ENCODE results near the gene TESK2.

Gene TESK2

GRCh38 chr1:45423906-45424678 is 66.9 kb downstream of the TESK2 start:
- Histone ChIP-seq H3K36me3 (no peaks in the 10 kb centered on the region), H3K4me1 (no peaks in the 10 kb centered on the region), H4K20me1 (no peaks in the 10 kb centered on the region), H3K4me2 (no peak overlapping the region), H3K9me3 (peaks cover 9% of the 10 kb centered on the region), H3K27ac (no peak overlapping the region), H3K4me3 (no peak overlapping the region), H3K9ac (no peak overlapping the region), H3K27me3 (no peaks in the 10 kb centered on the region)
- no peak for TF ChIP-seq Cebpa-rat (IDR thresholded peaks at IDR 0.05)

DNA sequence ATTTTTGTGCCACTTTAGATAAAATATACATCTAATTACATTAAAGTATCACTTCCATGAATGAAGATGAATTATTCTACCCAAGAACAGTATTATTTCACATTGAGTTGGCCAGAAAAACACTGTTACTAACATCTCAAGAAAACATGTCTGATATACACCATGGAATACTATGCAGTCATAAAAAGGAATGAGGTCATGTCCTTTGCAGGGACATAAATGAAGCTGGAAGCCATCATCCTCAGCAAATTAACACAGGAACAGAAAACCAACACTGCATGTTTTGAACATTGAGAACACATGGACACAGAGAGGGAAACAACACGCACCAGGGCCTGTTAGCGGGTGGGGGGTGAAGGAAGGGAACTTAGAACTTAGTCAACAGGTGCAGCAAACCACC is 69.0 kb downstream of the TESK2 start:
- Histone ChIP-seq H3K4me3 (no peak overlapping the region), H3K9me3 (peaks cover 9% of the 10 kb centered on the region), H3K36me3 (no peaks in the 10 kb centered on the region), H3K27ac (no peak overlapping the region), H3K4me1 (no peaks in the 10 kb centered on the region), H3K4me2 (no peak overlapping the region), H4K20me1 (no peaks in the 10 kb centered on the region), H3K27me3 (no peaks in the 10 kb centered on the region), H3K9ac (no peak overlapping the region)
- no peak for TF ChIP-seq Cebpa-rat (IDR thresholded peaks at IDR 0.05)

DNA sequence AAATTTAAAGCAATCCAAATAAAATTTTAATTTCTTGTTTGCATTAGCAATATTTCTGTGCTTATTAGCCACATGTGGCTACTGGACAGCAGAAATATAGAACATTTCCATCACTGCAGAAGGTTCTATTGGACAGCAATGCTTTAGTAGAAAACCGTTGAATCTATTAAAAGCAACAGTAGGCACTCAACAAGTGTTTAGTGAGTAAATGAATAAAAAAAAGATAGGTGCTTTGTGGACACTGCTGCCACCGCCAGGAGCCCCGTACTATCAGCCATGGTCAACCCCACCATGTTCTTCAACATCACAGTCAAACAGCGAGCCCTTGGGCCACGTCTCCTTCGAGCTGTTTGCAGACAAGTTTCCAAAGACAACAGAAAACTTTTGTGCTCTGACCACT is 76.2 kb downstream of the TESK2 start:
- H3K4me3 ChIP-seq, result no peak overlapping the region
- no peaks in the 10 kb centered on the region for H3K36me3 ChIP-seq
- H3K9ac ChIP-seq, result no peak overlapping the region
- H3K9me3 ChIP-seq, result no peaks in the 10 kb centered on the region
- no peak overlapping the region for H3K4me2 ChIP-seq
- no peak overlapping the region for H3K27ac ChIP-seq
- H4K20me1 ChIP-seq, result no peaks in the 10 kb centered on the region
- no peaks in the 10 kb centered on the region for H3K27me3 ChIP-seq
- no peak for TF ChIP-seq Cebpa-rat (IDR thresholded peaks at IDR 0.05)
- H3K4me1 ChIP-seq, result peaks cover 16% of the 10 kb centered on the region

DNA sequence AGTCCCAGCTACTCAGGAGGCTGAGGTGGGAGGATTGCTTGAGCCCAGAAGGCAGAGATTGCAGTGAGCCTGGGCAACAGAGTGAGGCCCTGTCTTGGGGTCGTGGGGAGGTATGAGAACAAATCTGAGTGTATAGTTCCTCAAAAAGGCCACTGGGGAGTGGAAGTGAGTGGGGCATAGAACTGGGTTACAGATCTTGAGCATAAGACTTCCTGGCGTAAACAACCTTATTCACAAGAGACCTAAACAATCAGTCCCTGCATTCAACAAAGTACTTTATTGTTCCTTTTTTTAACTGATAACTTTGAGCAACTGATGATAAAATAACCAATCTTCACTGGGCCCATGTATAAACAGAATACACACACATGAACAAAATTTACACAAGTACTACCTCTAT is 78.1 kb downstream of the TESK2 start:
- peaks cover 16% of the 10 kb centered on the region for H3K4me1 ChIP-seq
- no peak for TF ChIP-seq Cebpa-rat (IDR thresholded peaks at IDR 0.05)
- H3K9ac ChIP-seq, result no peak overlapping the region
- no peak overlapping the region for H3K4me3 ChIP-seq
- H3K4me2 ChIP-seq, result peak overlapping the region; percentile 53
- no peak overlapping the region for H3K27ac ChIP-seq
- H3K9me3 ChIP-seq, result no peaks in the 10 kb centered on the region
- no peaks in the 10 kb centered on the region for H3K36me3 ChIP-seq
- no peaks in the 10 kb centered on the region for H4K20me1 ChIP-seq
- no peaks in the 10 kb centered on the region for H3K27me3 ChIP-seq

GRCh38 chr1:45411510-45411899 is 79.5 kb downstream of the TESK2 start:
- Histone ChIP-seq H3K9me3 (no peaks in the 10 kb centered on the region), H3K27me3 (no peaks in the 10 kb centered on the region), H3K9ac (no peak overlapping the region), H3K36me3 (no peaks in the 10 kb centered on the region), H3K4me2 (no peak overlapping the region), H3K4me3 (no peak overlapping the region), H3K27ac (no peak overlapping the region), H3K4me1 (peaks cover 16% of the 10 kb centered on the region), H4K20me1 (no peaks in the 10 kb centered on the region)
- TF ChIP-seq Cebpa-rat (IDR thresholded peaks at IDR 0.05), result no peak

DNA sequence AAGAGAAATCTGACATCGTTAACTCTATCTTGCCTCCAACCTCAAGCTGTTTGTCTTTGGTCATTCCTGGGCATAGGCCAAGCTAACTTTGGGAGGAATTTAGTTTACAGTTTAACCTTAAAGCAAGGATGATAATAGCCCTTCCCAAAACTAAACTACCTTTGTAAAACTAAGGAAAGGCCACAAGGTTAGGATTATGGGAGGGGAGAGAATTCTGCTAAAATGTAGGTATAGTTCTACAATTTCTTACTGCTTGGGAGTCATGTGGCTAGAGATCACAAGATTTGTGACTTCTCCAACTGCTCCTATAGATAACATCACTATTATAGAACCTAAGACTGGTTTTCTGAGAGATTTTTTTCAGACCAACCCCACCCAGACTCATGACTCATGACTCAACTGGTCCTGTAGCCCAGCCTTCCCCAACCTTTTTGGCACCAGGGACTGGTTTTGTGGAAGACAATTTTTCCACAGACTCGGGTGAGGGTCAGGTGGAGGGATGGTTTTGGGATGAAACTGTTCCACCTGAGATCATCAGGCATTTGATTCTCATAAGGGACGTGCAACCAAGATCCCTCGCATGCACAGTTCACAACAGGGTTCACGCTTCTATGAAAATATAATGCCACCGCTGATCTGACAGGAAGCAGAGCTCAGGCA is 80.0 kb downstream of the TESK2 start:
- Histone ChIP-seq H3K27me3 (no peaks in the 10 kb centered on the region), H3K36me3 (no peaks in the 10 kb centered on the region), H4K20me1 (no peaks in the 10 kb centered on the region), H3K4me3 (no peak overlapping the region), H3K9me3 (no peaks in the 10 kb centered on the region), H3K4me2 (no peak overlapping the region), H3K4me1 (peaks cover 16% of the 10 kb centered on the region), H3K27ac (no peak overlapping the region), H3K9ac (no peak overlapping the region)
- TF ChIP-seq Cebpa-rat (IDR thresholded peaks at IDR 0.05), result no peak

- no peak overlapping the region for H3K9ac ChIP-seq
- no peak overlapping the region for H3K4me3 ChIP-seq
- no peaks in the 10 kb centered on the region for H3K9me3 ChIP-seq
- H3K27me3 ChIP-seq, result no peaks in the 10 kb centered on the region
- no peak overlapping the region for H3K4me2 ChIP-seq
- H3K4me1 ChIP-seq, result peaks cover 16% of the 10 kb centered on the region
- no peak for TF ChIP-seq Cebpa-rat (IDR thresholded peaks at IDR 0.05)
- H3K36me3 ChIP-seq, result no peaks in the 10 kb centered on the region
- no peak overlapping the region for H3K27ac ChIP-seq
- H4K20me1 ChIP-seq, result no peaks in the 10 kb centered on the region
Observed at GRCh38 chr1:45409276-45409675, 81.7 kb downstream of the TESK2 start.

DNA sequence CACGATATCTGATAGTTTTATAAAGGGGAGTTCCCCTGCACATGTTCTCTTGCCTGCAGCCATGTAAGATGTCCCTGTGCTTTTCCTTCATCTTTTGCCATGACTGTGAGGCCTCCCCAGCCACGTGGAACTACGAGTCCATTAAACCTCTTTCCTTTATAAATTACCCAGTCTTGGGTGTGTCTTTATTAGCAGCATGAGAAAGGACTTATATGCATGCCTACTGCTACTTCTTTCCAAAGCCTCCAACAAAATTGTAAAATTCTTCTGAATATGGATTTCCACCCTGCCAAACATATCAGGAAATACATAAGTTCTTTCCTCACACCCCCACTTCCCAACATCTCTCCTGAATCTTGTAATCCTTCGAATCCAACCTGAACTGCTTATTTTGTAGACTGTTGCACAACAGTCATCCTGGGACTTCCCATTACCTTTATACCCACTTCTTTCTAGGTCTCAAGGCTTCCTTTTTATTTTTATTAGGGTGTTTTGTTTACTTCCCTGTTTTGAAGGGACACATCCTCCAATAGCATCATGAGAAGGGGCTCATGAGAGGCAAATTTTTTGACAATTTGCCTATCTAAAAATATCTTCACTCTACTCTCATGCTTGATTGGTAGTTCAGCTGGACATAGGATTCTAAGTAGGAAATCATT is 83.2 kb downstream of the TESK2 start:
- TF ChIP-seq Cebpa-rat (IDR thresholded peaks at IDR 0.05), result no peak
- H3K4me1 ChIP-seq, result peaks cover 6% of the 10 kb centered on the region
- H4K20me1 ChIP-seq, result no peaks in the 10 kb centered on the region
- H3K9ac ChIP-seq, result no peak overlapping the region
- no peaks in the 10 kb centered on the region for H3K36me3 ChIP-seq
- no peaks in the 10 kb centered on the region for H3K27me3 ChIP-seq
- no peak overlapping the region for H3K4me3 ChIP-seq
- H3K4me2 ChIP-seq, result no peak overlapping the region
- no peaks in the 10 kb centered on the region for H3K9me3 ChIP-seq
- no peak overlapping the region for H3K27ac ChIP-seq

GRCh38 chr1:45405636-45406035 is 85.3 kb downstream of the TESK2 start:
- no peak overlapping the region for H3K9ac ChIP-seq
- TF ChIP-seq Cebpa-rat (IDR thresholded peaks at IDR 0.05), result no peak
- H3K4me1 ChIP-seq, result no peaks in the 10 kb centered on the region
- H3K9me3 ChIP-seq, result no peaks in the 10 kb centered on the region
- H3K27me3 ChIP-seq, result no peaks in the 10 kb centered on the region
- no peaks in the 10 kb centered on the region for H3K36me3 ChIP-seq
- H3K4me3 ChIP-seq, result no peak overlapping the region
- no peaks in the 10 kb centered on the region for H4K20me1 ChIP-seq
- no peak overlapping the region for H3K27ac ChIP-seq
- H3K4me2 ChIP-seq, result no peak overlapping the region

- Histone ChIP-seq H3K27ac (no peak overlapping the region), H3K36me3 (no peaks in the 10 kb centered on the region), H3K4me1 (no peaks in the 10 kb centered on the region), H3K4me3 (no peak overlapping the region), H3K4me2 (no peak overlapping the region), H4K20me1 (no peaks in the 10 kb centered on the region), H3K9me3 (no peaks in the 10 kb centered on the region), H3K27me3 (no peaks in the 10 kb centered on the region), H3K9ac (no peak overlapping the region)
- TF ChIP-seq Cebpa-rat (IDR thresholded peaks at IDR 0.05), result no peak
Observed at GRCh38 chr1:45403718-45404117, 87.2 kb downstream of the TESK2 start.
